ENCODE measurements around the gene PRR13. TPM values are rescaled to one million over a fixed set of nuclear protein-coding genes. Genes with fewer than 3 reads are reported as not detected.

Gene PRR13
- total RNA-seq, 2 donors from 2014 or later = 98.8 to 104 TPM

GRCh38 chr12:53472056-53472582 lies 30.6 kb downstream of the PRR13 start:
- no peak overlapping the region for H3K27ac ChIP-seq
- H3K9me3 ChIP-seq = no peaks in the 10 kb centered on the region
- 96% methylated on average over 1 of the region's 1 CpG for WGBS
- intact Hi-C loops (cut with DNase I) = no loop called here
- H3K36me3 ChIP-seq = peaks cover 19 to 23% of the 10 kb centered on the region in 2 donors
- peaks cover 14% of the 10 kb centered on the region for H3K4me1 ChIP-seq (replicated peaks)
- TF ChIP-seq CTCF (IDR thresholded peaks at IDR 0.05) (no peak), POLR2A (IDR thresholded peaks at IDR 0.05) (no peak), POLR2AphosphoS5 (IDR thresholded peaks at IDR 0.05) (no peak)
- DNase-seq (ENCODE audit: low spot score) = no peak
- no peaks in the 10 kb centered on the region for H3K27me3 ChIP-seq (replicated peaks; ENCODE audit: insufficient read depth)
- H3K4me3 ChIP-seq = no peak overlapping the region

- Histone ChIP-seq H3K4me1 (replicated peaks) (peaks cover 14% of the 10 kb centered on the region), H3K36me3 (peaks cover 10 to 19% of the 10 kb centered on the region in 2 donors), H3K27me3 (replicated peaks; ENCODE audit: insufficient read depth) (no peaks in the 10 kb centered on the region), H3K9me3 (no peaks in the 10 kb centered on the region), H3K4me3 (no peak overlapping the region), H3K27ac (no peak overlapping the region)
- intact Hi-C loops (cut with DNase I) = no loop called here
- no peak for DNase-seq (ENCODE audit: low spot score)
- TF ChIP-seq POLR2A (IDR thresholded peaks at IDR 0.05) (no peak), POLR2AphosphoS5 (IDR thresholded peaks at IDR 0.05) (no peak), CTCF (IDR thresholded peaks at IDR 0.05) (no peak)
- WGBS = 79% methylated on average over 2 of the region's 2 CpGs
Observed at GRCh38 chr12:53474077-53474476, 32.5 kb downstream of the PRR13 start.

DNA sequence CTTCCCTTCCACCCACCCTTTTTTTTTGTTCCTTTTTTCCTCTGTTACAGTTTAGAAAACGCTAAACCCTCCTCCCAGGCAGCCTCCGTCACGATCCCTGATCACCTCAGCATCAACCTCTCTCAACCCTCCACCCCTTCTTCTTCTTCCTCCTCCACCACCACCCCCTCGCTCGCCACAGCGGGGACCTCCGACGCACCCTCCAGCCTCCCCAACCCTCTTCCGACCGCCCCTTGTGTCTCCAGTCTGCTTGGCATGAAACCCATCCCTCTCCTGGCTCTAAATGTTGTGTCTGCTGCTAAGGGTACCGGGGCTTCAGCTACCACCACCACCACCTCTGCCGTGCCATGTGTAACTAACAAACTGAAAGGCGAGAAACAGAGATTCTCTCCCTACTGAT lies 33.3 kb downstream of the PRR13 start:
- intact Hi-C loops (cut with DNase I) = no loop called here
- no peaks in the 10 kb centered on the region for H3K9me3 ChIP-seq
- H3K4me3 ChIP-seq = no peak overlapping the region
- peaks cover 14% of the 10 kb centered on the region for H3K4me1 ChIP-seq (replicated peaks)
- peak overlapping the region in 1 of 2 donors; percentile 0 for H3K27ac ChIP-seq
- TF ChIP-seq CTCF (IDR thresholded peaks at IDR 0.05) (no peak), POLR2A (IDR thresholded peaks at IDR 0.05) (no peak), POLR2AphosphoS5 (IDR thresholded peaks at IDR 0.05) (no peak)
- H3K36me3 ChIP-seq = peaks cover 7 to 12% of the 10 kb centered on the region in 2 donors
- 64% methylated on average over 13 of the region's 13 CpGs for WGBS
- DNase-seq (ENCODE audit: low spot score) = no peak
- H3K27me3 ChIP-seq (replicated peaks; ENCODE audit: insufficient read depth) = no peaks in the 10 kb centered on the region

DNA sequence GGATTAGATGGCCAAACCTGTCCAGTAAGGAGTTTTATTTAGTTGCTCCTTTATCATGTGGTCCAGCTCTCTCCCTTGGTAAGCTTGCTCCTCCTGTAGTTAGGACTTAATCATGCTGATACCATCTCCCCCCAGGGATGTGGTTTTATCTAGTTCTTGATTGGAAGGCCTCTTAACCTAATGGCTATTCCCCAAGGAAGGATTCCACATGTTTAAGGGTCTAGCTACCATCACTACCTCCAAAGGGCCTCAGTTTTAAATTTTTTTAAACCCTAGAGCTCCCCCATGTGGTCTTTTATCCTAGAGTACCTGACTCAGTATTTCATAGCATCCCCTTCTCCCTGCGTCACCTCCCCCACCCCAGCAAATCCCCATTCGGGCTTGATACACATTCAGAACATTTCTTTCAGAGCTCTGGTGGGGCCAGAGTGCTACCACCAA lies 35.3 kb downstream of the PRR13 start:
- Histone ChIP-seq H3K4me3 (no peak overlapping the region), H3K27me3 (replicated peaks; ENCODE audit: insufficient read depth) (no peaks in the 10 kb centered on the region), H3K36me3 (peaks cover 8 to 10% of the 10 kb centered on the region in 2 donors), H3K27ac (no peak overlapping the region), H3K9me3 (no peaks in the 10 kb centered on the region), H3K4me1 (replicated peaks) (peaks cover 14% of the 10 kb centered on the region)
- peak in 1 of 4 experiments; percentile 12 for TF ChIP-seq CTCF (IDR thresholded peaks at IDR 0.05)
- TF ChIP-seq POLR2AphosphoS5 (IDR thresholded peaks at IDR 0.05) = no peak
- intact Hi-C loops (cut with DNase I) = no loop called here
- 57% methylated on average over 2 of the region's 2 CpGs for WGBS
- no peak for DNase-seq (ENCODE audit: low spot score)

- 40% methylated on average over 1 of the region's 1 CpG for WGBS
- H3K27ac ChIP-seq = no peak overlapping the region
- DNase-seq (ENCODE audit: low spot score) = no peak
- no peaks in the 10 kb centered on the region for H3K27me3 ChIP-seq (replicated peaks; ENCODE audit: insufficient read depth)
- intact Hi-C loops (cut with DNase I) = no loop called here
- peaks cover 9% of the 10 kb centered on the region for H3K4me1 ChIP-seq (replicated peaks)
- H3K9me3 ChIP-seq = no peaks in the 10 kb centered on the region
- no peak overlapping the region for H3K4me3 ChIP-seq
- peaks cover 8 to 9% of the 10 kb centered on the region in 2 donors for H3K36me3 ChIP-seq
- TF ChIP-seq CTCF (IDR thresholded peaks at IDR 0.05) (no peak), POLR2AphosphoS5 (IDR thresholded peaks at IDR 0.05) (no peak), POLR2A (IDR thresholded peaks at IDR 0.05) (no peak)
Observed at GRCh38 chr12:53478865-53479264, 37.3 kb downstream of the PRR13 start.
